ENCODE measurements around the gene FOXL2NB. TPM values are rescaled to one million over a fixed set of nuclear protein-coding genes. Genes with fewer than 3 reads are reported as not detected.

The FOXL2NB gene
- total RNA-seq, 1 experiment from 2014 or later, result 2.2 TPM

DNA sequence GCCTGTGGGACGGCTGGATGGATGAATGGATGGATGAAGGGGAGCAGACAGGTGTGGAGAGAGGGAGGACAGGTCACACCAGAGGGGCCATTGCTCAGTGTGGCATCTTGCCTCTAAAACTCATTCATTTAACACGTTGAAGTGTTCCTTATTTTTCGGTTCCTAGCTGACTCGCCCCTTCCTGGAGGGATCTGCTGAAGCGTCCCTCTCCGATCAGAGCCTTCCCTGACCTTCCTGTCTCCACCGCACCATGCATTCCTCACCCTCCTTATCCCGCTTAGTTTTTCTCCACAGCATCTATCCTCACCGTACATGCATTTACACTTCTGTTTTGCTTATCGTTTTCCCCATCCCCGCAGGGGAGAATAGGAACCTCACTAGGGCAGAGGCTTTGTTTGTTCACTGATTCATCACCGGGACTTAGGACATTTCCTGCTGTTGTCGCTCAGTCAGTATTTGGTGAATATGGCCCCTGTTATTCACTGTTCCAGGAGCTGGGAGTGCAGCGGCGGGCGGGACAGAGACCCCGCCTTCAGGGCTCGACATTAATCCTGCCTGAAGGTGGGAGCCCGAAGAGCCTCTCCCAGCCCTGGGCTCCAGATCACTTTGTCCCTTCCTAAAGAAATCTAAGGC, 32.0 kb upstream of the FOXL2NB start:
- ChIA-PET POLR2A (interaction anchor here (0.6 to 2.0 kb wide), 5 partner anchors 52 to 321 kb away, joined by 3 to 17 read pairs (median 6); partner anchors contain the start of genes CEP70 and PIK3CB), CTCF (interaction anchor here (0.6 to 2.6 kb wide), 40 partner anchors 8 to 497 kb away, joined by 3 to 71 read pairs (median 4); partner anchors contain the start of genes CEP70, ESYT3 and PIK3CB)
- peak overlapping the region; percentile 73 for H3K4me3 Mint-ChIP-seq (ENCODE audit: unreplicated experiment)
- Histone ChIP-seq H3K4me1 (0 out of 2 replicates have a peak, but pooled peaks cover 3% of the 10 kb centered on the region), H3K36me3 (ENCODE audit: control insufficient read depth, insufficient read depth, low read length) (no peaks in the 10 kb centered on the region), H3K9me3 (no peaks in the 10 kb centered on the region), H3K27me3 (replicated peaks; ENCODE audit: control insufficient read depth, insufficient read depth, low read length) (no peaks in the 10 kb centered on the region), H3K4me3 (ENCODE audit: low read depth, low read length) (peak overlapping the region; percentile 48)
- DNase-seq, result peak in 1 of 2 experiments; percentile 65
- H3K27ac Mint-ChIP-seq (ENCODE audit: unreplicated experiment), result peak overlapping the region; percentile 30
- BruUV-seq (replicated peaks), result TSS peak; percentile 46
- no peaks in the 10 kb centered on the region for H3K4me1 Mint-ChIP-seq (ENCODE audit: low read depth, unreplicated experiment)
- H3K36me3 Mint-ChIP-seq (ENCODE audit: insufficient read depth, unreplicated experiment), result no peaks in the 10 kb centered on the region
- H3K9me3 Mint-ChIP-seq (ENCODE audit: unreplicated experiment), result no peaks in the 10 kb centered on the region
- no peaks in the 10 kb centered on the region for H3K27me3 Mint-ChIP-seq (ENCODE audit: insufficient read depth, unreplicated experiment)
- TF ChIP-seq, protein P1, sequence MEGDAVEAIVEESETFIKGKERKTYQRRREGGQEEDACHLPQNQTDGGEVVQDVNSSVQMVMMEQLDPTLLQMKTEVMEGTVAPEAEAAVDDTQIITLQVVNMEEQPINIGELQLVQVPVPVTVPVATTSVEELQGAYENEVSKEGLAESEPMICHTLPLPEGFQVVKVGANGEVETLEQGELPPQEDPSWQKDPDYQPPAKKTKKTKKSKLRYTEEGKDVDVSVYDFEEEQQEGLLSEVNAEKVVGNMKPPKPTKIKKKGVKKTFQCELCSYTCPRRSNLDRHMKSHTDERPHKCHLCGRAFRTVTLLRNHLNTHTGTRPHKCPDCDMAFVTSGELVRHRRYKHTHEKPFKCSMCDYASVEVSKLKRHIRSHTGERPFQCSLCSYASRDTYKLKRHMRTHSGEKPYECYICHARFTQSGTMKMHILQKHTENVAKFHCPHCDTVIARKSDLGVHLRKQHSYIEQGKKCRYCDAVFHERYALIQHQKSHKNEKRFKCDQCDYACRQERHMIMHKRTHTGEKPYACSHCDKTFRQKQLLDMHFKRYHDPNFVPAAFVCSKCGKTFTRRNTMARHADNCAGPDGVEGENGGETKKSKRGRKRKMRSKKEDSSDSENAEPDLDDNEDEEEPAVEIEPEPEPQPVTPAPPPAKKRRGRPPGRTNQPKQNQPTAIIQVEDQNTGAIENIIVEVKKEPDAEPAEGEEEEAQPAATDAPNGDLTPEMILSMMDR (IDR thresholded peaks at IDR 0.05; ENCODE audit: insufficient read depth in 1 of 2, low read depth in 1 of 2, low read length in 1 of 2, severe bottlenecking in 1 of 2, unreplicated experiment in 1 of 2), result no peak
- intact Hi-C loops (cut with micrococcal nuclease; ENCODE audit: unreplicated experiment), result loop anchor here (1.0 to 2.0 kb wide), 7 partner anchors 52 to 348 kb away; partner anchors contain the start of genes CEP70 and PIK3CB

DNA sequence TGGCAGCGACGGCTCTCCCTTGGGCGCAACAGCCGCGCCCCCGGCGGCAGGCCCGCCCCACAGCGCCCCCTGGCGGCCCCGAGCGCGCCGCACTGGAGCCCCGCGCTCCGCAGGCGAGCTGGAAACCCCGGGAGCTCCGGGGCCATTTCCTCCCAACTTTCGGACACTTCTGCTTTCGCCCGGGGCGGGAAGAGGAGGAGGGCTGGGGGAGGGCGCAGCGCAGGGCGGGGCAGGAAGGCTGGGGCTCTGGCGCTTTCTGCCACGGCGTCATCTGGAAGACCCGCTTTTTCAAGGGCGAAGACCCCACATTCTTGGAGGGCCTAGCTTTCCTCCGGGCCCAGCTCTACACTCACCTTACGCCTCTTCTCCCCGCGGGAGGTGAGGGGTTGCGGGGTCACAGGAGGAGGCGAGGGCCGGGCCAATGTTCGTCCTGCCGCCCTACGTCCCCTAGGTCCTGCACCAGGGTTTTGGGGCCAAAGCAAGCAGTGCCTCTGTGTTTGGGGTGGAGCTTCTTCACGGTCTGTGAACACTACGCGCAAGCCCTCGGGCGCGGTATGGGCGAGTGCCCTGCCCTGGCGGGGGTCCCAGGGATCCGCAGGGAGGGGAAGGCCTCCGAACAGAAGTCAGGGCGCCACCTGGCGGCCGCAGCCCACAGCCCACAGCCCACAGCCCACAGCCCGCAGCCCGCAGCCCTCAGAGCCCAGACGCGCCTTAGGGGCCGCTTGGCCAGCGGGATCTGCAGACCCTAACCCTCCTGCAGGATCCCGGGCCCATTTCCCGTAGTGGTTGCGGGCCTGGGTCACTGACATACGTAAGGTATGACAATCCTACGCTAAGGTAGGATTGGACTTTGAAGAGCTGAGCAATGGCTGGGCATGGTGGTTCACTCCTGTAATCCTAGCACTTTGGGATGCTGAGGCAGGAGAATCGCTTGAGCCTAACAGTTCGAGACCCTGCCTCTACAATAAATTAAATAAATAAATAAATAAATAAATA, 31.2 kb upstream of the FOXL2NB start:
- CTCF ChIA-PET, result interaction anchor here (0.6 to 2.6 kb wide), 45 partner anchors 8 to 498 kb away, joined by 3 to 71 read pairs (median 4); partner anchors contain the start of genes CEP70, ESYT3 and PIK3CB
- Histone ChIP-seq H3K4me3 (ENCODE audit: low read depth, low read length) (peak overlapping the region; percentile 62), H3K36me3 (ENCODE audit: control insufficient read depth, insufficient read depth, low read length) (no peaks in the 10 kb centered on the region), H3K27me3 (replicated peaks; ENCODE audit: control insufficient read depth, insufficient read depth, low read length) (no peaks in the 10 kb centered on the region), H3K4me1 (0 out of 2 replicates have a peak, but pooled peaks cover 3% of the 10 kb centered on the region), H3K9me3 (no peaks in the 10 kb centered on the region)
- POLR2A ChIA-PET, result interaction anchor here (0.6 to 2.0 kb wide), 5 partner anchors 53 to 322 kb away, joined by 3 to 17 read pairs (median 6); partner anchors contain the start of genes CEP70 and PIK3CB
- Mint-ChIP-seq H3K4me1 (ENCODE audit: low read depth, unreplicated experiment) (no peaks in the 10 kb centered on the region), H3K27me3 (ENCODE audit: insufficient read depth, unreplicated experiment) (no peaks in the 10 kb centered on the region), H3K27ac (ENCODE audit: unreplicated experiment) (peak overlapping the region; percentile 30), H3K9me3 (ENCODE audit: unreplicated experiment) (no peaks in the 10 kb centered on the region), H3K36me3 (ENCODE audit: insufficient read depth, unreplicated experiment) (no peaks in the 10 kb centered on the region), H3K4me3 (ENCODE audit: unreplicated experiment) (peak overlapping the region; percentile 73)
- TF ChIP-seq, protein P1 (IDR thresholded peaks at IDR 0.05; ENCODE audit: insufficient read depth in 1 of 2, low read depth in 1 of 2, low read length in 1 of 2, severe bottlenecking in 1 of 2, unreplicated experiment in 1 of 2), result peak; percentile 84 to 93
- no TSS peak for BruUV-seq (replicated peaks)
- peak; percentile 90 to 94 for DNase-seq
- intact Hi-C loops (cut with micrococcal nuclease; ENCODE audit: unreplicated experiment), result loop anchor here (1.0 to 2.0 kb wide), 8 partner anchors 52 to 436 kb away; partner anchors contain the start of genes CEP70 and PIK3CB
